H1 (cell line): ENCODE measurements around the gene GNLY. TPM values are rescaled to one million over a fixed set of nuclear protein-coding genes. Genes with fewer than 3 reads are reported as not detected.

Source experiments
- CTCF ChIA-PET: fragments of 300-600 bp; sonication (Branson Sonifier 250); formaldehyde crosslinking; loops from one replicate; lab custom pipeline; 2021; ENCODE audit not compliant: partially characterized antibody; lab: Charles Lee
- POLR2A ChIA-PET: fragments of 300-600 bp; sonication (Branson Sonifier 250); formaldehyde crosslinking; loops from one replicate; lab custom pipeline; 2021; ENCODE audit warnings: inconsistent platforms; ENCODE audit not compliant: partially characterized antibody; lab: Charles Lee
- DNase-seq, 2 experiments: peaks; one replicate each; pipeline versions ENCODE4 v3.0.0 to v3.0.0-alpha.2; 2010 to 2022; ENCODE audit warnings: low spot score in 2 of 2, low read depth in 1 of 2, mixed read lengths in 1 of 2
- FAIRE-seq: peaks from 2 replicates; lab custom pipeline; 2011; peaks lifted over from hg19 to GRCh38; lab: Jason Lieb, UNC
- H2AFZ ChIP-seq: 2 replicates; pipeline ENCODE4 v1.8.1; 2012; ENCODE audit warnings: low read length, inconsistent platforms
- H2AK5ac ChIP-seq: 2 replicates; pipeline ENCODE4 v1.6.1; 2013; ENCODE audit warnings: low read depth, low read length
- H2BK120ac ChIP-seq: replicated peaks from 2 replicates; pipeline ENCODE3; 2013; ENCODE audit warnings: low read depth, low read length, inconsistent platforms
- H2BK12ac ChIP-seq: 2 replicates; pipeline ENCODE4 v1.6.1; 2013; ENCODE audit warnings: low read depth, low read length
- H2BK15ac ChIP-seq: 2 replicates; pipeline ENCODE4 v1.6.1; 2013; ENCODE audit warnings: low read length
- H2BK20ac ChIP-seq: 2 replicates; pipeline ENCODE4 v1.6.1; 2013; ENCODE audit warnings: low read length
- H2BK5ac ChIP-seq: 2 replicates; pipeline ENCODE4 v1.6.1; 2013; ENCODE audit warnings: low read depth, low read length
- H3K14ac ChIP-seq: 2 replicates; pipeline ENCODE4 v1.6.1; 2013; ENCODE audit warnings: inconsistent platforms; ENCODE audit not compliant: insufficient read length
- H3K18ac ChIP-seq: 2 replicates; pipeline ENCODE4 v1.6.1; 2013; ENCODE audit warnings: low read length; ENCODE audit errors: extremely low read depth
- H3K23ac ChIP-seq: 2 replicates; pipeline ENCODE4 v1.6.1; 2013; ENCODE audit warnings: inconsistent platforms; ENCODE audit not compliant: insufficient read length
- H3K23me2 ChIP-seq: 2 replicates; pipeline ENCODE4 v1.6.1; 2013; ENCODE audit warnings: low read depth, low read length
- H3K27ac ChIP-seq: 2 replicates; pipeline ENCODE4 v1.6.1; 2011; ENCODE audit warnings: low read depth, low read length, inconsistent platforms
- H3K27me3 ChIP-seq, 4 experiments: replicated peaks in 1 of 4; 1 replicate in 1 of 4; 2 replicates in 3 of 4; pipeline versions ENCODE4 v1.6.1 to v1.8.1; 2011 to 2013; ENCODE audit warnings: low read length in 3 of 4, mild to moderate bottlenecking in 3 of 4, inconsistent platforms in 2 of 4, mixed read lengths in 2 of 4, moderate library complexity in 1 of 4; ENCODE audit not compliant: control insufficient read depth in 3 of 4, insufficient read depth in 3 of 4; ENCODE audit errors: extremely low read depth in 1 of 4
- H3K36me3 ChIP-seq, 4 experiments: 2 replicates each; pipeline versions ENCODE4 v1.6.1 to v1.8.1; 2011 to 2013; ENCODE audit warnings: mild to moderate bottlenecking in 4 of 4, low read length in 3 of 4, moderate library complexity in 2 of 4, control low read depth in 1 of 4, inconsistent platforms in 1 of 4; ENCODE audit not compliant: insufficient read depth in 4 of 4, control insufficient read depth in 2 of 4
- H3K4ac ChIP-seq: replicated peaks from 2 replicates; pipeline ENCODE3; 2013; ENCODE audit warnings: low read length, low read depth, mixed read lengths, inconsistent platforms; ENCODE audit not compliant: insufficient read length
- H3K4me1 ChIP-seq, 4 experiments: replicated peaks in 1 of 4; 1 replicate in 1 of 4; 2 replicates in 3 of 4; pipeline versions ENCODE4 v1.6.1 to v1.8.1; 2011 to 2013; ENCODE audit warnings: low read length in 3 of 4, inconsistent platforms in 2 of 4, mixed read lengths in 1 of 4; ENCODE audit not compliant: insufficient read depth in 4 of 4, control insufficient read depth in 3 of 4
- H3K4me2 ChIP-seq, 2 experiments: 2 replicates each; pipeline versions ENCODE4 v1.6.1 to v1.8.1; 2011 to 2013; ENCODE audit warnings: low read depth in 2 of 2, low read length in 2 of 2, control low read depth in 1 of 2, inconsistent platforms in 1 of 2, mild to moderate bottlenecking in 1 of 2; ENCODE audit not compliant: insufficient read depth in 1 of 2
- H3K4me3 ChIP-seq, 4 experiments: fragments of 200-600, 300-600 bp in 1 of 4; sonication (generic), shearing (Covaris generic), sonication (Bioruptor Twin) in 1 of 4; 2 replicates each; pipeline versions ENCODE4 v1.5.1 to v1.8.1; 2011 to 2016; ENCODE audit warnings: low read length in 4 of 4, low read depth in 3 of 4, control low read depth in 2 of 4, inconsistent platforms in 2 of 4, mild to moderate bottlenecking in 2 of 4, mixed read lengths in 1 of 4, moderate library complexity in 1 of 4; ENCODE audit not compliant: insufficient read depth in 2 of 4; ENCODE audit errors: extremely low read depth in 1 of 4
- H3K56ac ChIP-seq: replicated peaks from 2 replicates; pipeline ENCODE3; 2013; ENCODE audit warnings: low read depth, mild to moderate bottlenecking, mixed read lengths, low read length, inconsistent platforms; ENCODE audit not compliant: insufficient read length
- H3K79me1 ChIP-seq: 2 replicates; pipeline ENCODE4 v1.6.1; 2013; ENCODE audit warnings: low read depth, low read length, control low read depth
- H3K79me2 ChIP-seq, 2 experiments: 2 replicates each; pipeline versions ENCODE4 v1.6.1 to v1.8.1; 2012 to 2013; ENCODE audit warnings: low read length in 2 of 2, mild to moderate bottlenecking in 2 of 2, inconsistent platforms in 1 of 2; ENCODE audit not compliant: insufficient read depth in 2 of 2, control insufficient read depth in 1 of 2
- H3K9ac ChIP-seq, 4 experiments: replicated peaks in 1 of 4; 1 replicate in 1 of 4; 2 replicates in 3 of 4; pipeline versions ENCODE4 v1.6.1 to v1.8.1; 2011 to 2013; ENCODE audit warnings: low read depth in 3 of 4, low read length in 3 of 4, control low read depth in 2 of 4, mild to moderate bottlenecking in 2 of 4, moderate library complexity in 2 of 4, inconsistent platforms in 1 of 4; ENCODE audit errors: extremely low read depth in 1 of 4
- H3K9me3 ChIP-seq, 2 experiments: 2 replicates each; pipeline versions ENCODE4 v1.6.1 to v1.8.1; 2012 to 2013; ENCODE audit warnings: mild to moderate bottlenecking in 2 of 2, moderate library complexity in 2 of 2, control low read depth in 1 of 2, inconsistent platforms in 1 of 2, low read depth in 1 of 2, low read length in 1 of 2, mixed read lengths in 1 of 2; ENCODE audit not compliant: insufficient read depth in 2 of 2
- H4K20me1 ChIP-seq, 2 experiments: replicated peaks in 1 of 2; 2 replicates each; pipeline versions ENCODE3 to v1.8.1; 2011 to 2013; ENCODE audit warnings: inconsistent platforms in 2 of 2, low read length in 2 of 2, mild to moderate bottlenecking in 1 of 2; ENCODE audit not compliant: insufficient read depth in 2 of 2, control insufficient read depth in 1 of 2
- H4K5ac ChIP-seq: 2 replicates; pipeline ENCODE4 v1.6.1; 2013; ENCODE audit warnings: low read length, low read depth, mixed read lengths, inconsistent platforms; ENCODE audit not compliant: insufficient read length
- H4K8ac ChIP-seq: 2 replicates; pipeline ENCODE4 v1.8.0; 2013; ENCODE audit warnings: mild to moderate bottlenecking, moderate library complexity, low read length, inconsistent platforms; ENCODE audit not compliant: insufficient read depth; ENCODE audit errors: extremely low read depth
- H4K91ac ChIP-seq: replicated peaks from 2 replicates; pipeline ENCODE3; 2013; ENCODE audit warnings: low read length, mixed read lengths, inconsistent platforms; ENCODE audit not compliant: insufficient read length
- BCL11A ChIP-seq, 2 experiments: IDR thresholded peaks; one replicate each; pipeline ENCODE4 v1.6.1; 2011; ENCODE audit warnings: low read depth in 2 of 2, low read length in 2 of 2, mild to moderate bottlenecking in 2 of 2
- HDAC2 ChIP-seq, 2 experiments: fragments of 300-600 bp in 1 of 2; sonication (generic) in 1 of 2; IDR thresholded peaks; 2 replicates each; pipeline ENCODE4 v1.6.1; 2011 to 2012; ENCODE audit warnings: low read depth in 2 of 2, low read length in 2 of 2, mild to moderate bottlenecking in 2 of 2, moderate library complexity in 2 of 2, borderline replicate concordance in 1 of 2, inconsistent platforms in 1 of 2
- KDM4A ChIP-seq: IDR thresholded peaks from one replicate; pipeline ENCODE4 v1.7.1; 2012; ENCODE audit warnings: low read depth, mild to moderate bottlenecking, moderate library complexity, low read length, inconsistent platforms; ENCODE audit not compliant: severe bottlenecking
- WGBS, 2 experiments: shearing (Covaris generic) in 1 of 2; methylation state at CpG; one replicate each; pipeline versions ENCODE4 v1.1.6 to v1.1.7; 2013 to 2015; ENCODE audit warnings: low lambda C conversion rate in 2 of 2, mixed read lengths in 2 of 2, inconsistent platforms in 1 of 2, low coverage in 1 of 2, missing lambda C conversion rate in 1 of 2; ENCODE audit not compliant: insufficient replicate concordance in 2 of 2, insufficient coverage in 1 of 2, insufficient read length in 1 of 2; ENCODE audit errors: extremely low coverage in 1 of 2, missing lambda C conversion rate in 1 of 2; 5-methylcytosine and 5-hydroxymethylcytosine counted together
- polyA plus RNA-seq, 7 experiments: library from polyadenylated mRNA; depleted of rRNA in 3 of 7; stranded (reverse) in 5 of 7; unstranded in 2 of 7; fragments of >200 nt in 5 of 7; fragments of 200-250 nt in 2 of 7; gene quantifications; 1 replicate in 5 of 7; 2 replicates in 1 of 7; 4 replicates in 1 of 7; pipeline versions ENCODE4 v1.2.1 to v1.2.3, GENCODE V29; 2011 to 2013; ENCODE audit warnings: missing spikeins in 2 of 7, mixed read lengths in 2 of 7
- total RNA-seq: library from RNA; stranded (reverse); fragmentation: NEBNext Ultra II Directional; extraction: Animal tissue kit (Norgen Biotek cat#: 25700); gene quantifications from 2 replicates; pipeline ENCODE4 v1.2.1, GENCODE V29; 2021
- TF ChIP-seq, protein P1 (sequence below): IDR thresholded peaks from 2 replicates; pipeline ENCODE4 v1.6.1; 2012; ENCODE audit warnings: inconsistent platforms

Gene GNLY
- total and polyA plus RNA-seq, 2 of the 8 experiments (the other 6 are each of a cell fraction or from before 2014, with no cell fraction given) = 0.03 TPM; not detected in 1

DNA sequence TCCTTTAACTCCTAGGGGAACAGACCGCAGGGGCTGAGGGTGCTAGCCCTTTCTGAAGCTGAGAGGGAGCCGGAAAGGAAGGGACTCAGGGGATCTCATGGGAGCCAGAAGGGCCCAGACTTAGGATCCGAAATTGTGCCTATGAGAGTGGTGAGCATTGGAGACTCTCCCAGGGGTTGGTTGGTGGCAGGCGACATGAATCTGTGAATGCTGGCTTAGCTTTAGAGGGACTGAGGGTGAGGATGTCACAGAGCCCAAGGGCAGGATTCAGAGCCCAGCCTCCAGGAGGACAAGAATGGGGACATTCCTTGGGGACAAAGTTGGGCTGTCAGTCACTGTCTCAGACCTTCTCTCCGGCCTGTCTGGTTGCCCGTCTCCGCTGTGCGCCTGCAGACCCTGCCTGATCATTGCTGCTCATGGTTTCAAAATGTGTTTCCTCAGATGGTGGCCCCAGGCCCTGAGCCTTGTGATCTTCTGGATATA lies 17.5 kb downstream of the GNLY start:
- Histone ChIP-seq H3K79me1 (no peaks in the 10 kb centered on the region), H3K36me3 (no peaks in the 10 kb centered on the region), H4K20me1 (no peaks in the 10 kb centered on the region), H3K23me2 (no peaks in the 10 kb centered on the region), H2AFZ (no peak overlapping the region), H3K27me3 (no peaks in the 10 kb centered on the region; a peak in 2 of 7 replicates), H3K23ac (no peak overlapping the region), H3K4me3 (no peak overlapping the region), H2BK15ac (no peak overlapping the region), H3K4me1 (no peaks in the 10 kb centered on the region; a peak in 1 of 7 replicates), H4K91ac (no peak overlapping the region), H2BK12ac (no peak overlapping the region), H3K4me2 (no peak overlapping the region), H4K8ac (no peak overlapping the region; the same call in 1 of the 2 replicates), H2BK5ac (no peak overlapping the region), H3K9ac (no peak overlapping the region), H3K14ac (no peak overlapping the region), H3K79me2 (no peaks in the 10 kb centered on the region), H2BK120ac (no peak overlapping the region), H2BK20ac (no peak overlapping the region), H3K56ac (no peak overlapping the region), H2AK5ac (no peak overlapping the region), H3K18ac (no peak overlapping the region), H3K4ac (no peak overlapping the region), H3K9me3 (no peaks in the 10 kb centered on the region), H3K27ac (no peak overlapping the region), H4K5ac (no peak overlapping the region)
- no peak for DNase-seq
- no peak for FAIRE-seq
- CTCF ChIA-PET = interaction anchor here (1.2 to 2.2 kb wide), 5 partner anchors 11 to 102 kb away, joined by 3 to 7 read pairs (median 5); no protein-coding TSS in a partner anchor
- WGBS, 2 experiments = 89% methylated on average over 8 of the region's 8 CpGs; no CpG with 5 or more reads in 1 of the 2 experiments
- POLR2A ChIA-PET = interaction anchor here (1.3 kb wide), 1 partner anchor 62 kb away, joined by 3 read pairs; no protein-coding TSS in a partner anchor
- TF ChIP-seq, protein P1, sequence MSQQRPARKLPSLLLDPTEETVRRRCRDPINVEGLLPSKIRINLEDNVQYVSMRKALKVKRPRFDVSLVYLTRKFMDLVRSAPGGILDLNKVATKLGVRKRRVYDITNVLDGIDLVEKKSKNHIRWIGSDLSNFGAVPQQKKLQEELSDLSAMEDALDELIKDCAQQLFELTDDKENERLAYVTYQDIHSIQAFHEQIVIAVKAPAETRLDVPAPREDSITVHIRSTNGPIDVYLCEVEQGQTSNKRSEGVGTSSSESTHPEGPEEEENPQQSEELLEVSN = no peak
- TF ChIP-seq BCL11A (IDR thresholded peaks at IDR 0.05; ENCODE audit: low read depth in 2 of 2, low read length in 2 of 2) (no peak), HDAC2 (IDR thresholded peaks at IDR 0.05; ENCODE audit: borderline replicate concordance in 1 of 2, low read depth in 2 of 2, low read length in 2 of 2) (no peak), KDM4A (no peak)
